BJ (cell line): ENCODE measurements around the gene CDC16. TPM values are rescaled to one million over a fixed set of nuclear protein-coding genes. Genes with fewer than 3 reads are reported as not detected.

Experiments
- CTCF ChIA-PET: fragments of 350-600 bp; formaldehyde crosslinking; extraction: SDS; loops from one replicate; lab custom pipeline; 2021; ENCODE audit warnings: antibody characterized with exemption, inconsistent platforms; lab: Yijun Ruan, JAX
- POLR2A ChIA-PET: fragments of 300-600 bp; sonication (Branson Sonifier 250); formaldehyde crosslinking; extraction: SDS; loops from one replicate; lab custom pipeline; 2021; ENCODE audit warnings: antibody characterized with exemption; lab: Charles Lee
- DNase-seq: peaks from one replicate; pipeline ENCODE4 v3.0.0-alpha.2; 2011; ENCODE audit warnings: low read depth
- H3K27me3 ChIP-seq: 2 replicates; pipeline ENCODE4 v1.6.0; 2011; ENCODE audit warnings: low read length; ENCODE audit not compliant: control insufficient read depth, insufficient read depth
- H3K36me3 ChIP-seq: 2 replicates; pipeline ENCODE4 v1.5.1; 2011; ENCODE audit warnings: low read length; ENCODE audit not compliant: control insufficient read depth, insufficient read depth
- H3K4me3 ChIP-seq: 2 replicates; pipeline ENCODE4 v1.5.1; 2011; ENCODE audit warnings: low read depth, mild to moderate bottlenecking, control low read depth, low read length
- CTCF ChIP-seq: IDR thresholded peaks from 2 replicates; pipeline ENCODE4 v1.5.1; 2011; ENCODE audit warnings: low read depth, mild to moderate bottlenecking, control low read depth, inconsistent platforms, low read length, moderate library complexity; ENCODE audit not compliant: insufficient read depth
- polyA plus RNA-seq: library from polyadenylated mRNA; depleted of rRNA; stranded (reverse); fragments of >200 nt; gene quantifications from 2 replicates; pipeline ENCODE4 v1.2.3, GENCODE V29; 2011

The CDC16 gene
- polyA plus RNA-seq, 1 experiment, result 55.8 TPM

- no peak for TF ChIP-seq CTCF
- Histone ChIP-seq H3K4me3 (no peak overlapping the region), H3K27me3 (no peaks in the 10 kb centered on the region), H3K36me3 (peaks cover under 1% of the 10 kb centered on the region; the same call in 1 of the 2 replicates)
- CTCF ChIA-PET, result interaction anchor here (1.5 kb wide), 1 partner anchor 9 kb away, joined by 3 read pairs; no protein-coding TSS in a partner anchor
- POLR2A ChIA-PET, result interaction anchor here (0.6 kb wide), 1 partner anchor 30 kb away, joined by 4 read pairs; no protein-coding TSS in a partner anchor
- DNase-seq, result no peak
These were observed 77.2 kb downstream of the CDC16 start for GRCh38 chr13:114311908-114312307.

DNA sequence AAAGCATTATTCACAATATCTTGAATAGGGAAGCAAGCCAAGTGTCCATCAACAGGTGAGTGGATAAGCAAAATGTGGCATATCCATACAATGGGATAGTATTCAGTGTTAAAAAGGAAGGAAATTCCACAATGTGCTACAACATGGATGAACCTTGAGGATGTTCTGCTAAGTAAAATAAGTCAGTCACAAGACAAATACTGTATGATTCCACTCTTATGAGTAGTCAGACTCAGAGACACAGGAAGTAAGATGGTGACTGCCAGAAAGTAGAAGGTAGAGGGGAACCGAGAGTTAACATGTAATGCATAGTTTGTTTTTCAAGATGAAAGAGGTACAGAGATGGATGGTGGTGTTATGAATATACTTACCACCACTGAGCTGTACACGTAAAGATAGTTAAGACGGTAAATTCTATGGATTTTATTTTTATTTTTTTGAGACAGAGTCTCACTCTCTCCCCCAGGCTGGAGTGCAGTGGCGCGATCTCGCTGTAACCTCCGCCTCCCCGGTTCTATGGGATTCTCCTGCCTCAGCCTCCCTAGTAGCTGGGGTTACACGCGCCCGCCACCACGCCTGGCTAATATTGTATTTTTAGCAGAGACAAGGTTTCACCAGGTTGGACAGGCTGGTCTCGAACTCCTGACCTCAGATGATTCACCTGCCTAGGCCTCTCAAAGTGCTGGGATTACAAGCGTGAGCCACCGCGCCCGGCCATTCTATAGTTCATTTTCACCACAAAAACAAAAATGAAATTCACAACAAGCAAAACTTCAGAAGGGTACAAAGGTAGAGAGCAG lies 78.6 kb downstream of the CDC16 start:
- no peak for DNase-seq
- CTCF ChIA-PET, result no interaction called here

DNA sequence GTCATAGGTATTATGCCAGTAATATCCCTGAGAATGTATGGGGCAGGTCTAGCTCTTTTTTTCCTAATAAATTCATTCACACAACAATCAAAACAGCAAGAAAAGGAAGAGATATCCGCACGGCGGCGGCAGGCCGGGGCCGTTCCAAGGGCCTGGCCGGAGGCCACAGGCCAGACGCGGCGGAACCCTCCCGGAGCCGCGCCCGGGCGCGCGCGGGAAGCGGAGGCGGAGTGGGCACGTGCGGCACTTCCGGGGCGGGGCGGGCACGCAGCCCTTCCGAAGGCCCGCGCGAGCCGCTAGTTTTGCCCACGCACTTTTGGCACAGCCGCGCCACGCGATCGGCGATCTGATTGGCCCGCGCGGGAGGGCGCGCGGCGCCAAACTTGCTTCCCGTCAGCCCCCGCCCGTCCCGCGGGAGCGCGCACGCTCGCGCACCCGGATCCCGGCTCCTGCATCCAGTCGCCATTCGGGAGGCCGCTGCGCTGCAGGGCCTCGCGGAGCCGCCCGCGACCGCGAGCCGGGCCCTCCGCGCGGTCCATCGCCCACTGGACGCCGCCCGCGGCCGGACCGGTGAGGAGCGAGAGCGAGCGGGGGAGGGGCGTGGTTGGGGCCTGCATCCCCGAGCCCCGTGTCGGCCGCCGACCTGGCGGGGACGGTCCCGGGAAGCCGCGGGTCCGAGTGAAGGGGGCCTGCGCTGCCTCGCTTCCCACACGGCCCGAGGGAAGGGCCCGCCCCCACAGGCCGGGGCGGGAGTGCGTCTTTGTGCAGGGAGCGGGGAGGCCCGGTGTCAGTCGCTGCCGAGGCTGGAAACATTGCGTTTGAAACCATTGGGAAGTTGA lies 79.6 kb downstream of the CDC16 start, which contains the start of gene CHAMP1:
TSS of gene CHAMP1 (plus strand) at position 430 of the 839 bp plus-strand sequence. CDS start 9,340 bp downstream, outside the sequence.
- peak within 1 kb of the TSS; percentile 68 for H3K4me3 ChIP-seq
- no peaks in the 10 kb centered on the region for H3K27me3 ChIP-seq
- DNase-seq, result peak; percentile 76
- ChIA-PET CTCF (no interaction called here), POLR2A (no interaction called here)
- no peaks in the 10 kb centered on the region; the same call in 1 of the 2 replicates for H3K36me3 ChIP-seq
- no peak for TF ChIP-seq CTCF

More for the DNA sequence above, 78.6 kb downstream of the CDC16 start:
- Histone ChIP-seq H3K27me3 (no peaks in the 10 kb centered on the region), H3K36me3 (no peaks in the 10 kb centered on the region; the same call in 1 of the 2 replicates), H3K4me3 (peak overlapping the region; percentile 30; the same call in 1 of the 2 replicates)
- POLR2A ChIA-PET, result no interaction called here
- no peak for TF ChIP-seq CTCF

GRCh38 chr13:114315074-114315785 lies 80.5 kb downstream of the CDC16 start:
- Histone ChIP-seq H3K4me3 (peak overlapping the region; percentile 68), H3K36me3 (no peaks in the 10 kb centered on the region; the same call in 1 of the 2 replicates), H3K27me3 (no peaks in the 10 kb centered on the region)
- TF ChIP-seq CTCF, result no peak
- POLR2A ChIA-PET, result no interaction called here
- CTCF ChIA-PET, result no interaction called here
- DNase-seq, result no peak
